ENCODE results near the gene SUFU. TPM values are rescaled to one million over a fixed set of nuclear protein-coding genes. Genes with fewer than 3 reads are reported as not detected.
"Not testable (repeated sequence)": the region's sequence is repeated elsewhere in the genome, so short reads cannot be mapped to it uniquely, and the experiment has no call there.

The SUFU gene
- total RNA-seq, result 18.9 TPM
- polyA plus RNA-seq (ENCODE audit: insufficient read depth, low read depth, low replicate concordance), result 6.5 TPM
- long read RNA-seq, donor 1, full-length matches to known transcripts, result 1 of 1 reads
- long read RNA-seq, donor 1, partial matches to known transcripts, result 0 of 1 reads
- long read RNA-seq, donor 1, other reads (novel, unspliced or antisense), result 0 of 1 reads
- long read RNA-seq, donor 2, full-length matches to known transcripts, result 1 of 6 reads
- long read RNA-seq, donor 2, partial matches to known transcripts, result 5 of 6 reads
- long read RNA-seq, donor 2, other reads (novel, unspliced or antisense), result 0 of 6 reads
- long read RNA-seq, donor 3, full-length matches to known transcripts, result 2 of 2 reads
- long read RNA-seq, donor 3, partial matches to known transcripts, result 0 of 2 reads
- long read RNA-seq, donor 3, other reads (novel, unspliced or antisense), result 0 of 2 reads
- long read RNA-seq, donor 4, full-length matches to known transcripts, result 3 of 3 reads
- long read RNA-seq, donor 4, partial matches to known transcripts, result 0 of 3 reads
- long read RNA-seq, donor 4, other reads (novel, unspliced or antisense), result 0 of 3 reads
- long read RNA-seq, donor 5, result 0 reads
- long read RNA-seq, donor 6, partial matches to known transcripts, result 5 of 5 reads
- long read RNA-seq, donor 6, other reads (novel, unspliced or antisense), result 0 of 5 reads
- long read RNA-seq, donor 7, full-length matches to known transcripts, result 2 of 16 reads
- long read RNA-seq, donor 7, partial matches to known transcripts, result 1 of 16 reads
- long read RNA-seq, donor 7, other reads (novel, unspliced or antisense), result 13 of 16 reads
- long read RNA-seq, donor 8, full-length matches to known transcripts, result 1 of 8 reads
- long read RNA-seq, donor 8, partial matches to known transcripts, result 7 of 8 reads
- long read RNA-seq, donor 8, other reads (novel, unspliced or antisense), result 0 of 8 reads
- long read RNA-seq, donor 9, full-length matches to known transcripts, result 2 of 8 reads
- long read RNA-seq, donor 9, partial matches to known transcripts, result 6 of 8 reads
- long read RNA-seq, donor 9, other reads (novel, unspliced or antisense), result 0 of 8 reads
- long read RNA-seq, donor 10, full-length matches to known transcripts, result 4 of 15 reads
- long read RNA-seq, donor 10, partial matches to known transcripts, result 11 of 15 reads
- long read RNA-seq, donor 10, other reads (novel, unspliced or antisense), result 0 of 15 reads

- peak within 1 kb of the TSS; percentile 74 to 76 for H3K27ac ChIP-seq (ENCODE audit: low read depth in 2 of 2, low read length in 2 of 2)
- peaks cover 0 to 17% (median 15%) of the 10 kb centered on the region in 3 donors for H3K4me1 ChIP-seq (ENCODE audit: control insufficient read depth in 2 of 3, insufficient read depth in 2 of 3, low read depth in 1 of 3, low read length in 3 of 3)
- peak within 1 kb of the TSS; percentile 92 to 100 (median 94) for H3K4me3 ChIP-seq (ENCODE audit: low read length in 3 of 3)
- peak; percentile 99 for DNase-seq
- H3K36me3 ChIP-seq (ENCODE audit: control insufficient read depth in 2 of 3, insufficient read depth in 3 of 3, low read length in 3 of 3), result peaks cover 0 to under 1% (median 0%) of the 10 kb centered on the region in 3 donors
- no peaks in the 10 kb centered on the region for H3K9me3 ChIP-seq (ENCODE audit: control insufficient read depth in 2 of 3, insufficient read depth in 1 of 3, low read length in 3 of 3)
- TF ChIP-seq CTCF (IDR thresholded peaks at IDR 0.05; ENCODE audit: borderline replicate concordance, extremely low read depth, insufficient read depth), result peak; percentile 83
- intact Hi-C loops (cut with DNase I), result no loop called here
- peak within 1 kb of the TSS; percentile 87 to 98 (median 91) for H3K9ac ChIP-seq (ENCODE audit: low read length in 3 of 3)
- H3K27me3 ChIP-seq (ENCODE audit: control insufficient read depth, insufficient read depth, low read length), result no peaks in the 10 kb centered on the region
- FAIRE-seq, result peak; percentile 59
Measured at GRCh38 chr10:102503264-102504178, at the start of gene SUFU. Gene SUFU, plus strand, starts transcription at chr10:102503972. Its CDS starts 181 bp downstream, at chr10:102504153.

- DNase-seq; FAIRE-seq; H3K9me3 ChIP-seq (ENCODE audit: control insufficient read depth in 2 of 3, insufficient read depth in 1 of 3, low read length in 3 of 3); H3K36me3 ChIP-seq (ENCODE audit: control insufficient read depth in 2 of 3, insufficient read depth in 3 of 3, low read length in 3 of 3); H3K27me3 ChIP-seq (ENCODE audit: control insufficient read depth, insufficient read depth, low read length); H3K27ac ChIP-seq (ENCODE audit: low read depth in 2 of 2, low read length in 2 of 2); intact Hi-C loops (cut with DNase I); H3K4me3 ChIP-seq (ENCODE audit: low read length in 3 of 3); H3K9ac ChIP-seq (ENCODE audit: low read length in 3 of 3): not testable (repeated sequence)
- peaks cover 0 to 11% (median 0%) of the 10 kb centered on the region in 3 donors for H3K4me1 ChIP-seq (ENCODE audit: control insufficient read depth in 2 of 3, insufficient read depth in 2 of 3, low read depth in 1 of 3, low read length in 3 of 3)
Measured at GRCh38 chr10:102454662-102455487, 48.9 kb upstream of the SUFU start.

- no peak for TF ChIP-seq CTCF (IDR thresholded peaks at IDR 0.05; ENCODE audit: borderline replicate concordance, extremely low read depth, insufficient read depth)
- no peak overlapping the region for H3K4me3 ChIP-seq (ENCODE audit: low read length in 3 of 3)
- H3K9me3 ChIP-seq (ENCODE audit: control insufficient read depth in 2 of 3, insufficient read depth in 1 of 3, low read length in 3 of 3), result no peaks in the 10 kb centered on the region
- no peaks in the 10 kb centered on the region for H3K27me3 ChIP-seq (ENCODE audit: control insufficient read depth, insufficient read depth, low read length)
- H3K36me3 ChIP-seq (ENCODE audit: control insufficient read depth in 2 of 3, insufficient read depth in 3 of 3, low read length in 3 of 3), result peaks cover 0 to 7% (median 2%) of the 10 kb centered on the region in 3 donors
- no peak overlapping the region for H3K27ac ChIP-seq (ENCODE audit: low read depth in 2 of 2, low read length in 2 of 2)
- intact Hi-C loops (cut with DNase I), result no loop called here
- H3K4me1 ChIP-seq (ENCODE audit: control insufficient read depth in 2 of 3, insufficient read depth in 2 of 3, low read depth in 1 of 3, low read length in 3 of 3), result peaks cover 0 to 15% (median 0%) of the 10 kb centered on the region in 3 donors
- no peak overlapping the region for H3K9ac ChIP-seq (ENCODE audit: low read length in 3 of 3)
- FAIRE-seq, result no peak
- DNase-seq, result no peak
Measured at GRCh38 chr10:102455893-102456471, 47.8 kb upstream of the SUFU start.
